Pancreas (tissue), 10 donors: Measurements from ENCODE around the gene IPCEF1. TPM values are rescaled to one million over a fixed set of nuclear protein-coding genes. Genes with fewer than 3 reads are reported as not detected.

Experiments
- ATAC-seq, 4 donors: fragments of 200-7000 bp; cut with Tn5 transposase; one replicate each; pipeline versions ENCODE4 v1.8.0 to v1.9.1; 2020; ENCODE audit warnings: mild to moderate bottlenecking in 4 of 4, moderate library complexity in 4 of 4
- DNase-seq, 6 donors: peaks; one replicate each; pipeline ENCODE4 v3.0.0-alpha.2; 2020
- FAIRE-seq: peaks from 2 replicates; lab custom pipeline; 2012; peaks lifted over from hg19 to GRCh38; lab: Jason Lieb, UNC
- H3K27ac ChIP-seq, 4 donors: fragments of 200-600 bp; sonication (generic); 1 replicate in 3 of 4; 2 replicates in 1 of 4; pipeline versions ENCODE4 v1.5.0 to v1.8.0; 2020
- H3K27me3 ChIP-seq, 4 donors: fragments of 200-600 bp; one replicate each; pipeline ENCODE4 v1.8.0; 2021
- H3K36me3 ChIP-seq, 3 donors: fragments of 200-600 bp; sonication (generic) in 1 of 3; one replicate each; pipeline versions ENCODE4 v1.5.0 to v1.8.0; 2020 to 2021
- H3K4me1 ChIP-seq, 3 donors: fragments of 200-600 bp; one replicate each; pipeline ENCODE4 v1.8.0; 2021
- H3K4me3 ChIP-seq, 4 donors: fragments of 200-600 bp; sonication (generic) in 2 of 4; one replicate each; pipeline versions ENCODE4 v1.5.0 to v1.8.0; 2020 to 2021
- H3K9me3 ChIP-seq, 4 donors: fragments of 200-600 bp; one replicate each; pipeline ENCODE4 v1.8.0; 2021
- CTCF ChIP-seq, 4 donors: fragments of 200-600 bp; sonication (generic) in 3 of 4; IDR thresholded peaks; one replicate each; pipeline versions ENCODE4 v1.5.0 to v1.8.0; 2021; ENCODE audit warnings: antibody characterized with exemption in 4 of 4
- WGBS, 2 donors: extraction: QIAGEN DNeasy Blood & Tissue Kit; methylation state at CpG; one replicate each; pipeline ENCODE4 v1.1.7; 2013; 5-methylcytosine and 5-hydroxymethylcytosine counted together
- intact Hi-C, 3 donors: fragments of 100-400 bp; cut with DNase I; formaldehyde crosslinking; loops; one replicate each; pipeline versions ENCODE4 v1.11.1 to v1.14.2; 2022
- polyA plus RNA-seq, 2 donors: library from polyadenylated mRNA; stranded (reverse); fragments of 200-250 nt; gene quantifications; one replicate each; pipeline ENCODE4 v1.2.3, GENCODE V29; 2013
- total RNA-seq, 6 donors: library from RNA; stranded (reverse); fragmentation: NEBNext Ultra II Directional in 4 of 6; extraction: Animal tissue kit (Norgen Biotek cat#: 25700) in 4 of 6; gene quantifications; one replicate each; pipeline versions ENCODE4 v1.2.1 to v1.2.4, GENCODE V29; 2021 to 2023
- donor health status: healthy with polysubstance abuse.
- donor health status: DM: no; HTN: no; CAD: no; lungs with moderate emphysema.
- donor health status: DM: no; HTN: no; CAD: no.
- donor health status: control.
- donor health status: control.
- donor health status: Bipolar disorder and iron deficiency.
- donor health status: DM: yes; HTN: yes; CAD: no.
- donor health status: DM: no; HTN: no; CAD: no.
- donor health status: DM: no; HTN: no; CAD: no.
- donor health status: DM: yes; HTN: yes; CAD: no.

IPCEF1 gene
- total and polyA plus RNA-seq, 8 donors, result 0.53 to 4.4 (median 1.8) TPM

DNA sequence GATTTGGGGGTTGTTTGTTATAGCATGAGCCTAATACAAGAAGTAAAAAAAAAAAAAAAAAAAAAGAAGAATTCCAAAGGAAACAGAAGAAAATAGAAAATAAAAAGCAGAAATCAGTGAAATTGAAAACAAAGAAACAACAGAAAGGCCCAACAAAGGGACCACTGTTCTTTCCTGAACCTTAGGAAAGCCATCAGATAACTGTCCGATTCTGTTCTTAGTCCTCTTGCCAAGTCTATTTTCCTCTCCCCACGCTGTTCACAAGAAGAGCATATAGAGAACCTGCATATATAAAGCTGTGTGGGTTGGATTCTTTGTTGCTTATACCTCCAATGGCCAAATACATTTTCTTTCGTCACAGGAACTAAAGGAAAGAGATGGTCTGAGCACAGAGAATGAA is 38.0 kb upstream of the IPCEF1 start:
- TF ChIP-seq CTCF (IDR thresholded peaks at IDR 0.05), result no peak
- intact Hi-C loops, result no loop called here
- no peak overlapping the region for H3K27ac ChIP-seq
- WGBS, 2 donors, result 72 to 76% methylated on average over 3 of the region's 3 CpGs
- H3K4me3 ChIP-seq, result no peak overlapping the region
- FAIRE-seq (no peak), ATAC-seq (no peak), DNase-seq (no peak)
- H3K4me1 ChIP-seq, result no peaks in the 10 kb centered on the region
- H3K36me3 ChIP-seq, result peaks cover 0 to under 1% (median 0%) of the 10 kb centered on the region in 3 donors
- no peaks in the 10 kb centered on the region for H3K9me3 ChIP-seq
- H3K27me3 ChIP-seq, result no peaks in the 10 kb centered on the region

DNA sequence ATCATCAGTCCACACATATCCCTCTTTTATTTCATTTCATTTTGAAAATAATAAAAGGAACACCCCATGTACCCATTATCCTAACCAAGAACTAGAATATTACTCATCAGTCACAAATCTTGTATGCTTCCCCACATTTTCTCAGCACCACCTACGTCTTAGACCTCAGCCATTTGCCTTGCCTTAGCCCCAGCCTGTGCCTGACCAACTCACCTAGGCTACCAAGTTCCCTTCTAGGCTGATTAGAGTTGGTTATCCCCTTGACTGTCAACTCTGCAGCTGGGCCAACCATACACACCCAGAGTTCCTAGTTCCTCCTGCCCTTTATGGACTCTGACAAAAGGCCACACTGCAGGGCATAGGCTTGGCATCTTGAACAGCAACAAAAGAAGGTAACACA is 33.4 kb upstream of the IPCEF1 start:
- H3K36me3 ChIP-seq, result no peaks in the 10 kb centered on the region
- FAIRE-seq, result no peak
- ATAC-seq, result no peak
- no peaks in the 10 kb centered on the region for H3K9me3 ChIP-seq
- no peak overlapping the region for H3K27ac ChIP-seq
- H3K4me1 ChIP-seq, result peaks cover 0 to 8% (median 0%) of the 10 kb centered on the region in 3 donors
- no peaks in the 10 kb centered on the region for H3K27me3 ChIP-seq
- no peak for DNase-seq
- 93 to 97% methylated on average over 1 of the region's 1 CpG for WGBS, 2 donors
- no peak overlapping the region for H3K4me3 ChIP-seq
- intact Hi-C loops, result no loop called here
- TF ChIP-seq CTCF (IDR thresholded peaks at IDR 0.05), result no peak

DNA sequence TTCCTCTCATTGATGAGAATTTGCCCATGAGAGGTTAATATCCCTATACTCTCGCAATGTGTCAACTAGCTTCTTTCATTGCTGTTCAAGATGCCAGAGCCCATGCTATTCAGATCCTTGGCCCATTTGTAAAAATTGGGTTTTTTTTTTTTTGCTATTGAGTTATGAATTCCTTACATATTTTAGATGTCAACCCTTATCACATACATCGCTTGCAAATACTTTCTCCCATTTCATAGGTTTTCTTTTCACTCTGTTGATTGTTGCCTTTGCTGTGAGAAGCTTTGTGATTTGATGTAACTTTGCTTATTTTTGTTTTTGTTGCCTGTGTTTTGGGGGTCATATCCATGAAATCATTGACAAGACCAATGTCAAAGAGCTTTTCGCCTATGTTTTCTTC is 32.2 kb upstream of the IPCEF1 start:
- ATAC-seq (no peak), FAIRE-seq (no peak)
- intact Hi-C loops, result no loop called here

GRCh38 chr6:154386848-154387717 is 30.5 kb upstream of the IPCEF1 start:
- Histone ChIP-seq H3K27ac (no peak overlapping the region), H3K36me3 (no peaks in the 10 kb centered on the region), H3K4me1 (peaks cover 0 to 8% (median 0%) of the 10 kb centered on the region in 3 donors), H3K9me3 (no peaks in the 10 kb centered on the region), H3K4me3 (no peak overlapping the region), H3K27me3 (no peaks in the 10 kb centered on the region)
- 95 to 98% methylated on average over 5 of the region's 5 CpGs for WGBS, 2 donors
- TF ChIP-seq CTCF (IDR thresholded peaks at IDR 0.05), result no peak
- DNase-seq (no peak), FAIRE-seq (no peak), ATAC-seq (peak in 2 of 4 donors; percentile 70 to 82)
- intact Hi-C loops, result no loop called here

More for the DNA sequence above, 32.2 kb upstream of the IPCEF1 start:
- no peak for TF ChIP-seq CTCF (IDR thresholded peaks at IDR 0.05)
- Histone ChIP-seq H3K27ac (no peak overlapping the region), H3K4me3 (no peak overlapping the region), H3K9me3 (no peaks in the 10 kb centered on the region), H3K4me1 (peaks cover 0 to 8% (median 0%) of the 10 kb centered on the region in 3 donors), H3K36me3 (no peaks in the 10 kb centered on the region), H3K27me3 (no peaks in the 10 kb centered on the region)
- WGBS, 2 donors, result 85 to 86% methylated on average over 3 of the region's 3 CpGs
- no peak for DNase-seq

DNA sequence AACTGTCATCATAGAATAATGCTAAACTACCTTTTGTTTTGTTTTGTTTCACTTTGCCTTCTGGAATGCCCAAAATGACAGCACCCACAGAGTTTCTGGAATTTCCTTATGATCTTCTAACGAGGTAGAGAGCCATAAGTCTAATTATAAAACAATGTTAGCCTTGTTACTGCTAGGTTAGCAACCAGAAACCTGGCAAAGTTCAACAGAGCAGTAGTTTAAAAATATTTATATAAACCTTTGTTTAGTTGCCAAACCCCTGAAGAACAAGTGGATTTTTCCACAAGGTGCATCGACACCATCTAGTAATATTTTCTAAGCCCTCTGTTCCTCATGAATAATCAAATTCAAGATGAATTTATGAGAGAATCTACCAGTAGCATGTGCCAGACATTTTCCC is 27.6 kb upstream of the IPCEF1 start:
- H3K27ac ChIP-seq, result peak overlapping the region in 2 of 4 donors; percentile 10 to 23
- ATAC-seq (peak in 2 of 4 donors; percentile 24 to 51), DNase-seq (no peak), FAIRE-seq (no peak)
- TF ChIP-seq CTCF (IDR thresholded peaks at IDR 0.05), result no peak
- H3K9me3 ChIP-seq, result no peaks in the 10 kb centered on the region
- H3K4me1 ChIP-seq, result peaks cover 0 to 8% (median 0%) of the 10 kb centered on the region in 3 donors
- H3K4me3 ChIP-seq, result no peak overlapping the region
- intact Hi-C loops, result no loop called here
- 63 to 64% methylated on average over 2 of the region's 2 CpGs for WGBS, 2 donors
- H3K36me3 ChIP-seq, result no peaks in the 10 kb centered on the region
- no peaks in the 10 kb centered on the region for H3K27me3 ChIP-seq
